GM12878 (cell line): ENCODE results near the gene WFS1. TPM values are rescaled to one million over a fixed set of nuclear protein-coding genes. Genes with fewer than 3 reads are reported as not detected.

Experiments
- HDAC6 ChIP-seq: fragments of 200-600 bp; sonication (generic); IDR thresholded peaks from one replicate; pipeline ENCODE4 v1.8.0; 2017; ENCODE audit warnings: antibody characterized with exemption; ENCODE audit not compliant: unreplicated experiment
- PAX8 ChIP-seq: fragments of 450-650 bp; IDR thresholded peaks from 2 replicates; pipeline ENCODE4 v1.6.1; 2017; ENCODE audit warnings: mild to moderate bottlenecking, moderate library complexity
- REST ChIP-seq: IDR thresholded peaks from 2 replicates; pipeline ENCODE4 v1.6.1; 2012; ENCODE audit warnings: mild to moderate bottlenecking, low read depth, low read length
- ZNF384 ChIP-seq: IDR thresholded peaks from 2 replicates; pipeline ENCODE4 v1.6.1; 2012; ENCODE audit warnings: low read depth, mild to moderate bottlenecking, low read length, improper control_type of control experiment, borderline replicate concordance
- polyA plus RNA-seq, 11 experiments: library from polyadenylated mRNA; depleted of rRNA in 4 of 11; unstranded in 6 of 11; stranded (reverse) in 5 of 11; fragments of >200 nt; fragmentation: Nextera tagmentation in 4 of 11; fragmentation: Illumina TruSeq in 1 of 11; extraction: Ambion mirVana in 4 of 11; extraction: Trizol in 1 of 11; gene quantifications; 1 replicate in 1 of 11; 2 replicates in 10 of 11; pipeline versions ENCODE4 v1.2.1 to v1.2.3, GENCODE V29; 2011 to 2016; ENCODE audit warnings: inconsistent platforms in 2 of 11, missing spikeins in 2 of 11, low read depth in 1 of 11
- total RNA-seq, 4 experiments: library from RNA; depleted of rRNA in 3 of 4; stranded (reverse); fragments of >200 nt in 3 of 4; fragmentation: Illumina TruSeq in 1 of 4; extraction: Trizol in 1 of 4; gene quantifications; 2 replicates each; pipeline versions ENCODE4 v1.2.1 to v1.2.3, GENCODE V29; 2013 to 2021
- TF ChIP-seq, protein P1 (sequence below): fragments of 450-650 bp; conservative IDR thresholded peaks from 2 replicates; pipeline ENCODE4 v1.6.1; 2017; ENCODE audit warnings: mild to moderate bottlenecking, moderate library complexity

The WFS1 gene
- total and polyA plus RNA-seq, 10 of the 15 experiments (the other 5 are each of a cell fraction or from before 2014, with no cell fraction given): 0.31 to 4.7 (median 2.0) TPM

GRCh38 chr4:6346373-6347110 lies 76.9 kb downstream of the WFS1 start (continued):
- TF ChIP-seq, protein P1, sequence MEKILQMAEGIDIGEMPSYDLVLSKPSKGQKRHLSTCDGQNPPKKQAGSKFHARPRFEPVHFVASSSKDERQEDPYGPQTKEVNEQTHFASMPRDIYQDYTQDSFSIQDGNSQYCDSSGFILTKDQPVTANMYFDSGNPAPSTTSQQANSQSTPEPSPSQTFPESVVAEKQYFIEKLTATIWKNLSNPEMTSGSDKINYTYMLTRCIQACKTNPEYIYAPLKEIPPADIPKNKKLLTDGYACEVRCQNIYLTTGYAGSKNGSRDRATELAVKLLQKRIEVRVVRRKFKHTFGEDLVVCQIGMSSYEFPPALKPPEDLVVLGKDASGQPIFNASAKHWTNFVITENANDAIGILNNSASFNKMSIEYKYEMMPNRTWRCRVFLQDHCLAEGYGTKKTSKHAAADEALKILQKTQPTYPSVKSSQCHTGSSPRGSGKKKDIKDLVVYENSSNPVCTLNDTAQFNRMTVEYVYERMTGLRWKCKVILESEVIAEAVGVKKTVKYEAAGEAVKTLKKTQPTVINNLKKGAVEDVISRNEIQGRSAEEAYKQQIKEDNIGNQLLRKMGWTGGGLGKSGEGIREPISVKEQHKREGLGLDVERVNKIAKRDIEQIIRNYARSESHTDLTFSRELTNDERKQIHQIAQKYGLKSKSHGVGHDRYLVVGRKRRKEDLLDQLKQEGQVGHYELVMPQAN: no peak
- TF ChIP-seq REST (no peak), HDAC6 (no peak), ZNF384 (no peak), PAX8 (no peak)
